GM18505 (cell line): ENCODE data around the gene D2HGDH.
"Not testable (repeated sequence)": the region's sequence is repeated elsewhere in the genome, so short reads cannot be mapped to it uniquely, and the experiment has no call there.

ENCODE experiments used
- ATAC-seq: cut with Tn5 transposase; IDR thresholded peaks from one replicate; pipeline ENCODE4 v1.9.1; 2021; ENCODE audit not compliant: unreplicated experiment
- POLR2A ChIP-seq: IDR thresholded peaks from 4 replicates; pipeline ENCODE4 v1.6.1; 2011; ENCODE audit warnings: borderline replicate concordance; ENCODE audit not compliant: insufficient read depth, insufficient read length; ENCODE audit errors: extremely low read depth

The D2HGDH gene

GRCh38 chr2:241748468-241749256, 14.2 kb downstream of the D2HGDH start:
- TF ChIP-seq POLR2A = no peak
- ATAC-seq = no peak

DNA sequence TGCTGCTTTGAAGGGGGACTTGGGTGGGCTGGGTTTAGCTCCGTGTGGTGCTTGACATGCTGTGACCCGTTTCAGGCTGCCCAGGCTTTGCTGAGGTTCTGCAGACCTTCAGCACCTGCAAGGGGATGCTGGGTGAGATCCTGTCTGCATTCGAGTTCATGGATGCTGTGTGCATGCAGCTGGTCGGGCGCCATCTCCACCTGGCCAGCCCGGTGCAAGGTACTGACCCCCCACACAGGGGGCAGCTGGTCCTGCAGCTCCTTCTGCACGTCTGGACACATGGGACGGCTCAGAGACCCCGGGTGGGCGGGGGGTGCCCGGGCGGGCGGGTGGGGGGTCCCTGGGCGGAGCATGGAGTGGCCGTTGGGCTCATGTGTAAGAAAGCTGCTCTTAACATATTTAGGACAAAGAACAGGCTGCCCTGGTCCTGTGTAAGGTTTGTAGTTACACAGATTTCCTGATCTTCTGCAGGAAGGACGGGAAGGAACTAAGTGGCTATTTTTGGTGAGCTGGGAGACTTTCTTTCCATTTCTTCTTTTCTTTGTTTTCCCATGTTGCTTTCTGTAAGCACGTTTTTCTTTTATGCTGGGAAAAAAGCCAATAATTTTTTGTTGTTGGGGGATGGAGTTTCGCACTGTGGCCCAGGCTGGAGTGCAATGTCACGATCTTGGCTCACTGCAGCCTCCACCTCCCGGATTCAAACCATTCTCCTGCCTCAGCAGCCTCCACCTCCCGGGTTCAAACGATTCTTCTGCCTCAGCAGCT, 15.8 kb downstream of the D2HGDH start:
- TF ChIP-seq POLR2A = no peak
- no peak for ATAC-seq

DNA sequence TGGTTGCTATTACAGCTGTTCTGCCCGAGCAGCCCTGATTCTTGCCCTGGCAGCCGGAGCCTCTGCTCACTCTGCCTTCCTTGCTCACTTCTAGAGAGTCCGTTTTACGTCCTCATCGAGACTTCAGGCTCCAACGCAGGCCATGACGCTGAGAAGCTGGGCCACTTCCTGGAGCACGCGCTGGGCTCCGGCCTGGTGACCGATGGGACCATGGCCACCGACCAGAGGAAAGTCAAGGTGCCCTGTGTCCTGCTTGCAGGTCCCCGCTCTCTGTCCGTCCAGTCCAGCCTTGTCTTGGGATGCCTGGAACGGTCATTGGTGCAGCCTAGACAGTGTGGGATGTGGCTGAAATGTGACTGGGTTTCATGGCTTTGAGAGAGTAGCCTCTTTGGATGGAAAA, 16.7 kb downstream of the D2HGDH start:
- ATAC-seq = no peak
- TF ChIP-seq POLR2A = no peak

DNA sequence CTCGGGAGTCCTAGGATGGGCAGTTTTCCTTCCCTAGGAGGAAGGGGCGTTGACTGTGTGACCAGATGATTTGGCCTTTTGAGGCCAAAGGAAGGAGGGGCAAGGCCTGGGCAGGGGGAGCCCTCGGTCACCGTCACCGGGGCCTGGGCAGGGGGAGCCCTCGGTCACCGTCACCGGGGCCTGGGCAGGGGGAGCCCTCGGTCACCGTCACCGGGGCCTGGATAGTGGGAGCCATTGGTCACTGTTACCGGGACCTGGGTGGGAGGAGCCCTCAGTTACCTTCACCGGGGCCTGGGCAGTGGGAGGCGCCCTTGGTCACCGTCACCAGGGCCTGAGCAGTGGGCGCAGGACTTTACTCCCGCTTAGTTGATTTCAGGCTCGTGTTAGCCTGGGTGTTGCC, 17.3 kb downstream of the D2HGDH start:
- no peak for ATAC-seq
- no peak for TF ChIP-seq POLR2A

DNA sequence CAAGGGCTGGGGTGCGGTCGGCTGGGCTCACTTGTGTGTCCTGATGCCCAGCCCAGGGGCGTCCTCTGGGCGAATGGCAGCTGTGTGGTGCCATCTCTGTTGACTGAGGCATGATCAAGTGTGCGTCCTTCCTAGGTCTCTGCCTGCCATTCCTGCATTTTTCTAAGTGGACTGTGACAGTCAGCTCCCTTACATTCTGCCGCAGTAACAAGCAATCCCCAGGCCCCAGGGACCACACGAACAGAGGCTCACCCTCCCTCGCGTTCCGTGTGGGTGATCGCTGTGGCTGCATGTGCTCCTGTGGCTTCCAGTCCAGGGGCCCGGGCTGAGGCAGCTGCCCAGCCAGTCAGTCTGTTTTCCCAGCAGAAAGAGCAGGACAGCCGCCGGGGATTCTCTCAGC, 17.8 kb downstream of the D2HGDH start:
- ATAC-seq = no peak
- no peak for TF ChIP-seq POLR2A

GRCh38 chr2:241752689-241753276, 18.4 kb downstream of the D2HGDH start:
- no peak for ATAC-seq
- no peak for TF ChIP-seq POLR2A

GRCh38 chr2:241753493-241753892, 19.1 kb downstream of the D2HGDH start:
- ATAC-seq = no peak
- no peak for TF ChIP-seq POLR2A

DNA sequence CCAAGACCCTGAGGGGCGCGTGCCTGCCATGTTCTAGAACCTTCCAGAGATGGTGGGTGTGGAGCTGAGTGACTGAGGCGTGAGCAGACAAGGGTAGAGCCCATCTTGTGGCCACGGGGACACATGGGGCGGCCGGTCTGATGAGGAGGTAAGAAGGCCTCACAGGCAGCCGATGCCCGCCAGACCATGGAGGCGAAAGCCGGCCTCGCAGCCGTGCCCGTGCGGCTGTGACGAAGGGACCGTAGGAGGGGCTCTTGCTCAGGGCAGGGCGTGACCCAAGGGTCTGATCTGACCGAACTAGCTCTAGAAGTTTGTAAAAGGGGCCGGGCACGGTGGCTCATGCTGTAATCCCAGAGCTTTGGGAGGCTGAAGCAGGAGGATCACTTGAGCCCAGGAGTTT, 19.6 kb downstream of the D2HGDH start:
- no peak for ATAC-seq

GRCh38 chr2:241755166-241755565, 20.7 kb downstream of the D2HGDH start:
- no peak for TF ChIP-seq POLR2A
- no peak for ATAC-seq

More for the DNA sequence above, 19.6 kb downstream of the D2HGDH start:
- no peak for TF ChIP-seq POLR2A

GRCh38 chr2:241755777-241756176, 21.3 kb downstream of the D2HGDH start:
- no peak for TF ChIP-seq POLR2A
- ATAC-seq = no peak

GRCh38 chr2:241759067-241759807, 24.8 kb downstream of the D2HGDH start:
- no peak for ATAC-seq
- TF ChIP-seq POLR2A = no peak

- ATAC-seq = not testable (repeated sequence)
These were observed 25.5 kb downstream of the D2HGDH start for GRCh38 chr2:241759893-241760292.

DNA sequence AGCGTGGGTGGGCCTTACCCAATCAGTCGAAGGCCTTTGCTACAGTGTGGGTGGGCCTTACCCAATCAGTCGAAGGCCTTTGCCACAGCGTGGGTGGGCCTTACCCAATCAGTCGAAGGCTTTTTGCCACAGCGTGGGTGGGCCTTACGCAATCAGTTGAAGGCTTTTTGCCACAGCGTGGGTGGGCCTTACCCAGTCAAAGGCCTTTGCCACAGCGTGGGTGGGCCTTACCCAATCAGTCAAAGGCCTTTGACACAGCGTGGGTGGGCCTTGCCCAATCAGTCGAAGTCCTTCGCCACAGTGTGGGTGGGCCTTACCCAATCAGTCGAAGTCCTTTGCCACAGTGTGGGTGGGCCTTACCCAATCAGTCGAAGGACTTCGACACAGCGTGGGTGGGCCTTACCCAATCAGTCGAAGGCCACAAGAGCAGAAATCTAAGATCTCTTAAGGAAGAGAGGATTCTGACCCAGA, 25.9 kb downstream of the D2HGDH start:
- no peak for TF ChIP-seq POLR2A
- ATAC-seq = no peak
